ENCODE data around the gene AFF4. TPM values are rescaled to one million over a fixed set of nuclear protein-coding genes. Genes with fewer than 3 reads are reported as not detected.
"Not testable (repeated sequence)": the region's sequence is repeated elsewhere in the genome, so short reads cannot be mapped to it uniquely, and the experiment has no call there.

The AFF4 gene
- total RNA-seq, 1 donor from 2014 or later: 79.1 TPM

DNA sequence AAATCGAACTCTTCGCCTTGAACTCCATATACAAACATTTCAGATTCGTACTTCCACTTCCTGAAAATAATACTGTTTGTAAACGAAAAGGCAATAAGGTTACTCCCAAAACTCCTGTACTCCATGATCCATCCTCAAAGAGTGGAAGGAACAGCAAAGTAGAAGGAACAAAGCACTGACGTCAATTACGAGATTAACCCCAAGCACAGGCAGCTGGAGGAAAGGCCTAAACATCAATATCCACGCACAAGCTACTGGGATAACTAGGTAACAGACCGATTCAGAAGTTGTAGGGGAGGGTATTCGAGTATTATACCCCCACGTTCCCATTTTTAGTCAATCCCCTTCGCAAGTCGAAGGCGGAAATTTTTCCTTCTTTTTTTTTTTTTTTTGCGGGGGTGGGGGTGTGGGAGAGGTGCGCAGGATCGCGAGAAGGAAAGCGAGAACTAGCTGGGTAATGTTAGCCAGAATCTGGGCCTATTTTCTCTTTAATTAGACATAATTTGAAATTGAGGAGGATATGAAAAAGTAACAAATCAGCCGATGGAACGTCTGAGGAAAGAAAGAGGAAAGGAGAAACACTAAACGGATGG, 909 bp downstream of the AFF4 start:
- Histone ChIP-seq H3K4me3 (peak overlapping the region; percentile 58 to 78), H3K4me1 (peaks cover 48% of the 10 kb centered on the region), H3K27ac (peak overlapping the region; percentile 99), H3K36me3 (no peaks in the 10 kb centered on the region), H3K27me3 (no peaks in the 10 kb centered on the region), H3K9me3 (no peaks in the 10 kb centered on the region)
- TF ChIP-seq, protein P1, sequence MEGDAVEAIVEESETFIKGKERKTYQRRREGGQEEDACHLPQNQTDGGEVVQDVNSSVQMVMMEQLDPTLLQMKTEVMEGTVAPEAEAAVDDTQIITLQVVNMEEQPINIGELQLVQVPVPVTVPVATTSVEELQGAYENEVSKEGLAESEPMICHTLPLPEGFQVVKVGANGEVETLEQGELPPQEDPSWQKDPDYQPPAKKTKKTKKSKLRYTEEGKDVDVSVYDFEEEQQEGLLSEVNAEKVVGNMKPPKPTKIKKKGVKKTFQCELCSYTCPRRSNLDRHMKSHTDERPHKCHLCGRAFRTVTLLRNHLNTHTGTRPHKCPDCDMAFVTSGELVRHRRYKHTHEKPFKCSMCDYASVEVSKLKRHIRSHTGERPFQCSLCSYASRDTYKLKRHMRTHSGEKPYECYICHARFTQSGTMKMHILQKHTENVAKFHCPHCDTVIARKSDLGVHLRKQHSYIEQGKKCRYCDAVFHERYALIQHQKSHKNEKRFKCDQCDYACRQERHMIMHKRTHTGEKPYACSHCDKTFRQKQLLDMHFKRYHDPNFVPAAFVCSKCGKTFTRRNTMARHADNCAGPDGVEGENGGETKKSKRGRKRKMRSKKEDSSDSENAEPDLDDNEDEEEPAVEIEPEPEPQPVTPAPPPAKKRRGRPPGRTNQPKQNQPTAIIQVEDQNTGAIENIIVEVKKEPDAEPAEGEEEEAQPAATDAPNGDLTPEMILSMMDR (IDR thresholded peaks at IDR 0.05): no peak
- peak in 1 of 2 donors; percentile 73 for TF ChIP-seq POLR2AphosphoS5 (IDR thresholded peaks at IDR 0.05; ENCODE audit: insufficient read depth in 1 of 2, low read depth in 1 of 2)
- no peak for DNase-seq (ENCODE audit: extremely low spot score in 2 of 2)
- intact Hi-C loops (cut with DNase I): loop anchor here (5.0 kb wide), 1 partner anchor 90 kb away; the partner anchor contains the start of gene HSPA4

DNA sequence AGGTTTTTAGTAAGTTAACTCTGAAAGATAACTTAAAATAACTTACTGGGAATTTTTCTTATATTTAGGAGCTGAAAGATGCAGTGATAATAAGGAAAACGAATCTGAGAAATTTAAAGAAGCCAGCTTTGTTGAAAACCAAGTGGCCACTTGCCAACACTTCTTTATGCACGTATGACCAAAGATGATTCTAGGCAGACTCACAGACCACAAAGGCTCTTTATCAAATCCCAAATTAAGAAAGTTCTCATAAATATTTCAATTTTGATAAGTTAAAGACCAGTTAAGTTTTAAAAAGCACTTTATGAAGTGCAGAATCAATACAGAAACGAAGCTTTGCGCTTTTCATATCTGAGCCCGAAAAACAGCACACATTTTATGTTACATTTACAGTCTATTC, 1.5 kb downstream of the AFF4 start:
- no peak for DNase-seq (ENCODE audit: extremely low spot score in 2 of 2)
- no peaks in the 10 kb centered on the region for H3K27me3 ChIP-seq
- H3K4me3 ChIP-seq: peak overlapping the region; percentile 58 to 78
- intact Hi-C loops (cut with DNase I): loop anchor here (5.0 kb wide), 1 partner anchor 90 kb away; the partner anchor contains the start of gene HSPA4
- TF ChIP-seq POLR2AphosphoS5 (IDR thresholded peaks at IDR 0.05; ENCODE audit: insufficient read depth in 1 of 2, low read depth in 1 of 2) (no peak), POLR2A (IDR thresholded peaks at IDR 0.05) (no peak)
- TF ChIP-seq, protein P1 (IDR thresholded peaks at IDR 0.05): no peak
- peaks cover 54% of the 10 kb centered on the region for H3K4me1 ChIP-seq
- H3K9me3 ChIP-seq: no peaks in the 10 kb centered on the region
- no peaks in the 10 kb centered on the region for H3K36me3 ChIP-seq
- H3K27ac ChIP-seq: peak overlapping the region; percentile 99

DNA sequence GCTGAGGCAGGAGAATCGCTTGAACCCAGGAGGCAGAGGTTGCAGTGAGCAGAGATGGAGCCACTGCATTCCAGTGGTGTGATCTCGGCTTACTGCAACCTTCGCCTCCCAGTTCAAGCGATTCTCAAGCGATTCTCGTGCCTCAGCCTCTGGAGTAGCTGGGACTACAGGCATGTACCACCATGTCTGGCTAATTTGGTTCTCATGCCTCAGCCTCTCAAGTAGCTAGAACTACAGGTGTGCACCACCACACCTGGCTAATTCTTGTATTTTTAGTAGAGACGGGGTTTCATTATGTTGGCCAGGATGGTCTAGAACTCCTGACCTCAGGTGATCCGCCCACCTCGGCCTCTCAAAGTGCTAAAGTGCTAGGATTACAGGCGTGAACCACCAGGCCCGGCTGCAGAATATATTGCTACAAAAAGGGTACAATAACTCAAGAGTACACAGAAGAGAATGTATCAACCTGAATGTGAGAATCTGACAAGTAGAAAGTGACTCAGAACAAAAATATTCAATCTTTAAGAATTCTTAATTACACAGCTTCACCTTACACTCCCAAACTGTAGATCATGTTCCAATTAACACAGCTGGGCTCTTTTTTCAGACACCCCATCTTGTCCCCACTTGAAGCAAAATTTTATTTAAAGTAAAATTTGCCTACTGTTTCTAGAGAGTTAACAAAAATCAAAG, 2.2 kb downstream of the AFF4 start:
- Histone ChIP-seq H3K27ac (peak overlapping the region; percentile 99), H3K4me3 (peak overlapping the region; percentile 19 to 78), H3K4me1 (peaks cover 57% of the 10 kb centered on the region)
- not testable (repeated sequence) for H3K36me3 ChIP-seq; H3K27me3 ChIP-seq; DNase-seq (ENCODE audit: extremely low spot score in 2 of 2); H3K9me3 ChIP-seq
- intact Hi-C loops (cut with DNase I): loop anchor here (5.0 kb wide), 1 partner anchor 91 kb away; the partner anchor contains the start of gene HSPA4

DNA sequence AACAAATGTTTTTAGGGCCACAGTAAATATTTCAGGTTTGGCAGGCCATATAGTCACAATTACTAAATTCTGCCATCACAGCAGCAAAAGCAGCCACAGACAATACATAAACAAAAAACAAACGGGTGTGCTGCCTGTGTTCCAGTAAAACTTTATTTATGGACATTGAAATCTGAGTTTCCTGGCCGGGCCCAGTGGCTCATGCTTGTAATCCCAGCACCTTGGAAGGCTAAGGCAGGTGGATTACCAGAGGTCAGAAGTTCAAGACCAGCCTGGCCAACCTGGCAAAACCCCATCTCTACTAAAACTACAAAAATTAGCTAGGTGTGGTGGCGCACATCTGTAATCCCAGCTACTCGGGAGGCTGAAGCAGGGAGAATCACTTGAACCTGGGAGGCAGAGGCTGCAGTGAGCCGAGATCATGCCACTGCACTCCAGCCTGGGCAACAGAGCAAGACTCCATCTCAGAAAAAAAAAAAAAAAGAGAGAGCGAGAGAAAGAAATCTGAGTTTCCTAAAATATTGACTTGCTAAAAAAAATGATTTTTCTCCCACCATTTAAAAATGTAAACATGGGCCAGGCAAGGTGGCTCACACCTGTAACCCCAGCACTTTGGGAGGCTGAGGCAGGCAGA, 7.2 kb downstream of the AFF4 start:
- H3K4me1 ChIP-seq: peaks cover 67% of the 10 kb centered on the region
- H3K9me3 ChIP-seq; intact Hi-C loops (cut with DNase I); H3K27ac ChIP-seq; DNase-seq (ENCODE audit: extremely low spot score in 2 of 2); H3K4me3 ChIP-seq; H3K27me3 ChIP-seq; H3K36me3 ChIP-seq: not testable (repeated sequence)

DNA sequence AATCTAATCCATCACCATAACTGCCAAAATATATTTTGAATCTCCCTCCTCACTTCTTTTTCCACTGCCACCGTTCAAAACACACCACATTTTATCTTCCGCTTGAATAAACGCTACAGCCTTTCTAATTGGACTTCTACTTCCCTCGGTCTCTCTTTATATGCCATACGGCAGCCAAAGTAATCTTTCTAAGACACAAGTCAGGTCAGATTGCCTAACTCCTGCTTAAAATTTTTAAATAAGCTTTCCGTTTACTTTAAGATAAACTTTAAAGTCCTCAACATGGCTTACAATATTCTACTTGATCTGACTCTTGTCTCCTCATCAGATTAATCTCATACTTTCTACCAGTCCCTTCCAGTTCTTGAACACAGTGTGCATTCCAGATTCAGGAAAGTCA, 9.7 kb downstream of the AFF4 start:
- Histone ChIP-seq H3K9me3 (no peaks in the 10 kb centered on the region), H3K36me3 (peaks cover 0 to 6% of the 10 kb centered on the region in 2 donors), H3K27me3 (no peaks in the 10 kb centered on the region), H3K4me3 (no peak overlapping the region), H3K4me1 (peaks cover 42% of the 10 kb centered on the region), H3K27ac (no peak overlapping the region)
- TF ChIP-seq, protein P1 (IDR thresholded peaks at IDR 0.05): no peak
- TF ChIP-seq POLR2A (IDR thresholded peaks at IDR 0.05) (no peak), POLR2AphosphoS5 (IDR thresholded peaks at IDR 0.05; ENCODE audit: insufficient read depth in 1 of 2, low read depth in 1 of 2) (no peak)
- intact Hi-C loops (cut with DNase I): no loop called here
- no peak for DNase-seq (ENCODE audit: extremely low spot score in 2 of 2)

DNA sequence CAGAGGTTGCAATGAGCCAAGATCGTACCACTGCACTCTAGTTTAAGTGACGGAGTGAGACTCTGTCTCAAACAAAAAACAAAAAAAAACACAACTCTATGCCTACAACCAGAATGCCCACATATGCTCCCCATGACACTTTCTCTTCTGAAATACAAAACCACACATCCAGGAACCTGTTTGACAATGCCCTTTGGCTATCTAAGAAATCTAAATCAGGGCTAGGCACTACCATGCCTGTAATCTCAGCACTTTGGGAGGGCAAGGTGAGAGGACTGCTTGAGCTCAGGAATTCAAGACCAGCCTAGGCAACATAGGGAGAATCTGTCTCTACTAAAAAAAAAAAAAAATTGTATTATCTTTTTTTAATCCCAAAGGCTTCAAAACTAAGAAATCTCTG, 10.6 kb downstream of the AFF4 start:
- H3K27me3 ChIP-seq: no peaks in the 10 kb centered on the region
- DNase-seq (ENCODE audit: extremely low spot score in 2 of 2): no peak
- no peak overlapping the region for H3K27ac ChIP-seq
- TF ChIP-seq, protein P1 (IDR thresholded peaks at IDR 0.05): no peak
- TF ChIP-seq POLR2A (IDR thresholded peaks at IDR 0.05) (no peak), POLR2AphosphoS5 (IDR thresholded peaks at IDR 0.05; ENCODE audit: insufficient read depth in 1 of 2, low read depth in 1 of 2) (no peak)
- H3K4me1 ChIP-seq: peaks cover 39% of the 10 kb centered on the region
- no peaks in the 10 kb centered on the region for H3K9me3 ChIP-seq
- H3K36me3 ChIP-seq: peaks cover 0 to 6% of the 10 kb centered on the region in 2 donors
- H3K4me3 ChIP-seq: no peak overlapping the region
- intact Hi-C loops (cut with DNase I): no loop called here
